Activated naive CD8-positive, alpha-beta T cell treated with anti-CD3 and anti-CD28 coated beads for 36 hours (primary cell): ENCODE measurements around the gene TMCC3. TPM values are rescaled to one million over a fixed set of nuclear protein-coding genes. Genes with fewer than 3 reads are reported as not detected.
"Not testable (repeated sequence)": the region's sequence is repeated elsewhere in the genome, so short reads cannot be mapped to it uniquely, and the experiment has no call there.

Experiments
- DNase-seq: peaks from one replicate; pipeline ENCODE4 v3.0.0; 2021
- H3K27ac Mint-ChIP-seq: one replicate; pipeline ENCODE4 v1.8.0; 2022; ENCODE audit warnings: mild to moderate bottlenecking, moderate library complexity, mixed read lengths
- H3K27me3 Mint-ChIP-seq: one replicate; pipeline ENCODE4 v1.8.0; 2022; ENCODE audit warnings: mild to moderate bottlenecking, mixed read lengths
- H3K36me3 Mint-ChIP-seq: one replicate; pipeline ENCODE4 v1.8.0; 2021; ENCODE audit warnings: mild to moderate bottlenecking, mixed read lengths
- H3K4me1 Mint-ChIP-seq: one replicate; pipeline ENCODE4 v1.8.0; 2021; ENCODE audit warnings: mixed read lengths
- H3K4me3 Mint-ChIP-seq: one replicate; pipeline ENCODE4 v1.8.0; 2022; ENCODE audit warnings: mild to moderate bottlenecking, moderate library complexity, mixed read lengths
- H3K9me3 Mint-ChIP-seq: one replicate; pipeline ENCODE4 v1.8.0; 2022; ENCODE audit warnings: mixed read lengths
- total RNA-seq, 2 experiments: library from RNA; stranded (reverse); gene quantifications; one replicate each; pipeline ENCODE4 v1.2.3, GENCODE V29; 2021

Gene TMCC3
- total RNA-seq, 2 experiments from 2014 or later = 0.10 to 0.19 TPM

GRCh38 chr12:94606810-94607209 is 43.5 kb downstream of the TMCC3 start:
- not testable (repeated sequence) for DNase-seq, H3K36me3 Mint-ChIP-seq, H3K4me1 Mint-ChIP-seq, H3K9me3 Mint-ChIP-seq, H3K4me3 Mint-ChIP-seq, H3K27ac Mint-ChIP-seq
- peaks cover 14% of the 10 kb centered on the region for H3K27me3 Mint-ChIP-seq

GRCh38 chr12:94604366-94604698 is 46.0 kb downstream of the TMCC3 start:
- Mint-ChIP-seq H3K4me1 (no peaks in the 10 kb centered on the region), H3K9me3 (peaks cover 9% of the 10 kb centered on the region), H3K36me3 (no peaks in the 10 kb centered on the region), H3K4me3 (no peak overlapping the region), H3K27me3 (peaks cover 17% of the 10 kb centered on the region), H3K27ac (no peak overlapping the region)
- no peak for DNase-seq

GRCh38 chr12:94603434-94604365 is 46.7 kb downstream of the TMCC3 start:
- Mint-ChIP-seq H3K36me3 (no peaks in the 10 kb centered on the region), H3K9me3 (peaks cover 9% of the 10 kb centered on the region), H3K27ac (no peak overlapping the region), H3K4me1 (no peaks in the 10 kb centered on the region), H3K27me3 (peaks cover 19% of the 10 kb centered on the region), H3K4me3 (no peak overlapping the region)
- DNase-seq = peak; percentile 34

GRCh38 chr12:94602024-94602423 is 48.3 kb downstream of the TMCC3 start:
- H3K36me3 Mint-ChIP-seq = no peaks in the 10 kb centered on the region
- H3K4me3 Mint-ChIP-seq = no peak overlapping the region
- peaks cover 7% of the 10 kb centered on the region for H3K9me3 Mint-ChIP-seq
- peaks cover 14% of the 10 kb centered on the region for H3K27me3 Mint-ChIP-seq
- DNase-seq = no peak
- H3K27ac Mint-ChIP-seq = no peak overlapping the region
- H3K4me1 Mint-ChIP-seq = no peaks in the 10 kb centered on the region

- not testable (repeated sequence) for DNase-seq, H3K4me1 Mint-ChIP-seq, H3K4me3 Mint-ChIP-seq, H3K36me3 Mint-ChIP-seq, H3K27ac Mint-ChIP-seq, H3K9me3 Mint-ChIP-seq
- peaks cover 11% of the 10 kb centered on the region for H3K27me3 Mint-ChIP-seq
These were observed 49.0 kb downstream of the TMCC3 start for GRCh38 chr12:94601307-94601706.

GRCh38 chr12:94599189-94599588 is 51.2 kb downstream of the TMCC3 start:
- H3K9me3 Mint-ChIP-seq = no peaks in the 10 kb centered on the region
- no peaks in the 10 kb centered on the region for H3K4me1 Mint-ChIP-seq
- H3K36me3 Mint-ChIP-seq = no peaks in the 10 kb centered on the region
- no peak for DNase-seq
- H3K27me3 Mint-ChIP-seq = peaks cover 6% of the 10 kb centered on the region
- H3K4me3 Mint-ChIP-seq = no peak overlapping the region
- H3K27ac Mint-ChIP-seq = no peak overlapping the region

GRCh38 chr12:94597268-94597667 is 53.1 kb downstream of the TMCC3 start:
- Mint-ChIP-seq H3K36me3 (no peaks in the 10 kb centered on the region), H3K27me3 (peaks cover 6% of the 10 kb centered on the region), H3K27ac (no peak overlapping the region)

GRCh38 chr12:94596596-94596995 is 53.8 kb downstream of the TMCC3 start:
- Mint-ChIP-seq H3K27ac (no peak overlapping the region), H3K36me3 (no peaks in the 10 kb centered on the region), H3K4me3 (no peak overlapping the region), H3K27me3 (peaks cover 6% of the 10 kb centered on the region), H3K9me3 (no peaks in the 10 kb centered on the region), H3K4me1 (no peaks in the 10 kb centered on the region)
- DNase-seq = no peak

More at GRCh38 chr12:94597268-94597667, 53.1 kb downstream of the TMCC3 start:
- DNase-seq = no peak
- H3K4me1 Mint-ChIP-seq = no peaks in the 10 kb centered on the region
- no peak overlapping the region for H3K4me3 Mint-ChIP-seq
- H3K9me3 Mint-ChIP-seq = no peaks in the 10 kb centered on the region

GRCh38 chr12:94595152-94595551 is 55.2 kb downstream of the TMCC3 start:
- no peaks in the 10 kb centered on the region for H3K4me1 Mint-ChIP-seq
- H3K27me3 Mint-ChIP-seq = peaks cover 3% of the 10 kb centered on the region
- H3K36me3 Mint-ChIP-seq = no peaks in the 10 kb centered on the region
- H3K4me3 Mint-ChIP-seq = no peak overlapping the region
- H3K9me3 Mint-ChIP-seq = no peaks in the 10 kb centered on the region
- DNase-seq = no peak
- H3K27ac Mint-ChIP-seq = no peak overlapping the region

GRCh38 chr12:94594443-94594825 is 55.9 kb downstream of the TMCC3 start:
- H3K4me3 Mint-ChIP-seq = no peak overlapping the region
- no peaks in the 10 kb centered on the region for H3K4me1 Mint-ChIP-seq
- no peaks in the 10 kb centered on the region for H3K9me3 Mint-ChIP-seq
- peaks cover 3% of the 10 kb centered on the region for H3K27me3 Mint-ChIP-seq
- H3K27ac Mint-ChIP-seq = no peak overlapping the region
- no peak for DNase-seq
- no peaks in the 10 kb centered on the region for H3K36me3 Mint-ChIP-seq

- no peaks in the 10 kb centered on the region for H3K27me3 Mint-ChIP-seq
- H3K4me1 Mint-ChIP-seq = no peaks in the 10 kb centered on the region
- H3K27ac Mint-ChIP-seq = no peak overlapping the region
- no peak for DNase-seq
- H3K4me3 Mint-ChIP-seq = no peak overlapping the region
- no peaks in the 10 kb centered on the region for H3K9me3 Mint-ChIP-seq
- H3K36me3 Mint-ChIP-seq = no peaks in the 10 kb centered on the region
These were observed 56.4 kb downstream of the TMCC3 start for GRCh38 chr12:94593822-94594442.

GRCh38 chr12:94592723-94593122 is 57.6 kb downstream of the TMCC3 start:
- H3K27me3 Mint-ChIP-seq, H3K4me1 Mint-ChIP-seq, DNase-seq, H3K36me3 Mint-ChIP-seq, H3K4me3 Mint-ChIP-seq, H3K9me3 Mint-ChIP-seq, H3K27ac Mint-ChIP-seq: not testable (repeated sequence)

GRCh38 chr12:94592080-94592479 is 58.3 kb downstream of the TMCC3 start:
- Mint-ChIP-seq H3K36me3 (no peaks in the 10 kb centered on the region), H3K4me3 (no peak overlapping the region), H3K9me3 (no peaks in the 10 kb centered on the region), H3K27ac (no peak overlapping the region), H3K4me1 (no peaks in the 10 kb centered on the region), H3K27me3 (no peaks in the 10 kb centered on the region)
- DNase-seq = no peak

GRCh38 chr12:94590428-94590827 is 59.9 kb downstream of the TMCC3 start:
- H3K9me3 Mint-ChIP-seq = no peaks in the 10 kb centered on the region
- no peak overlapping the region for H3K27ac Mint-ChIP-seq
- peaks cover 4% of the 10 kb centered on the region for H3K4me1 Mint-ChIP-seq
- no peaks in the 10 kb centered on the region for H3K27me3 Mint-ChIP-seq
- no peaks in the 10 kb centered on the region for H3K36me3 Mint-ChIP-seq
- H3K4me3 Mint-ChIP-seq = no peak overlapping the region
- DNase-seq = no peak

GRCh38 chr12:94589591-94590001 is 60.8 kb downstream of the TMCC3 start:
- Mint-ChIP-seq H3K9me3 (no peaks in the 10 kb centered on the region), H3K36me3 (no peaks in the 10 kb centered on the region), H3K27me3 (no peaks in the 10 kb centered on the region), H3K4me1 (peaks cover 4% of the 10 kb centered on the region), H3K27ac (no peak overlapping the region), H3K4me3 (no peak overlapping the region)
- DNase-seq = no peak

- no peak for DNase-seq
- Mint-ChIP-seq H3K36me3 (no peaks in the 10 kb centered on the region), H3K27me3 (no peaks in the 10 kb centered on the region), H3K4me1 (peaks cover 4% of the 10 kb centered on the region), H3K27ac (no peak overlapping the region), H3K4me3 (no peak overlapping the region), H3K9me3 (no peaks in the 10 kb centered on the region)
These were observed 62.0 kb downstream of the TMCC3 start for GRCh38 chr12:94588346-94588745.
